Measurements from ENCODE around the gene SYNGR4.
A peak's percentile ranks its signal among the peaks of the same experiment; 100 is the strongest.

SYNGR4 gene

GRCh38 chr19:48394331-48395169 lies 30.4 kb downstream of the SYNGR4 start:
- TF ChIP-seq, protein P1, sequence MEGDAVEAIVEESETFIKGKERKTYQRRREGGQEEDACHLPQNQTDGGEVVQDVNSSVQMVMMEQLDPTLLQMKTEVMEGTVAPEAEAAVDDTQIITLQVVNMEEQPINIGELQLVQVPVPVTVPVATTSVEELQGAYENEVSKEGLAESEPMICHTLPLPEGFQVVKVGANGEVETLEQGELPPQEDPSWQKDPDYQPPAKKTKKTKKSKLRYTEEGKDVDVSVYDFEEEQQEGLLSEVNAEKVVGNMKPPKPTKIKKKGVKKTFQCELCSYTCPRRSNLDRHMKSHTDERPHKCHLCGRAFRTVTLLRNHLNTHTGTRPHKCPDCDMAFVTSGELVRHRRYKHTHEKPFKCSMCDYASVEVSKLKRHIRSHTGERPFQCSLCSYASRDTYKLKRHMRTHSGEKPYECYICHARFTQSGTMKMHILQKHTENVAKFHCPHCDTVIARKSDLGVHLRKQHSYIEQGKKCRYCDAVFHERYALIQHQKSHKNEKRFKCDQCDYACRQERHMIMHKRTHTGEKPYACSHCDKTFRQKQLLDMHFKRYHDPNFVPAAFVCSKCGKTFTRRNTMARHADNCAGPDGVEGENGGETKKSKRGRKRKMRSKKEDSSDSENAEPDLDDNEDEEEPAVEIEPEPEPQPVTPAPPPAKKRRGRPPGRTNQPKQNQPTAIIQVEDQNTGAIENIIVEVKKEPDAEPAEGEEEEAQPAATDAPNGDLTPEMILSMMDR (conservative IDR thresholded peaks at IDR 0.05; ENCODE audit: low read depth) = no peak
- ChIA-PET POLR2A (ENCODE audit: low non-redundant PET) (no interaction called here), CTCF (no interaction called here)
- no peak overlapping the region for H3K27ac ChIP-seq
- DNase-seq (ENCODE audit: low spot score) = no peak

- no peak overlapping the region for H3K27ac ChIP-seq
- ChIA-PET CTCF (no interaction called here), POLR2A (ENCODE audit: low non-redundant PET) (interaction anchor here (0.6 to 1.0 kb wide), 2 partner anchors 73 to 186 kb away, joined by 3 to 13 read pairs; a partner anchor contains a TSS)
- TF ChIP-seq, protein P1 (conservative IDR thresholded peaks at IDR 0.05; ENCODE audit: low read depth) = no peak
- DNase-seq (ENCODE audit: low spot score) = no peak
Measured at GRCh38 chr19:48395170-48395455, 30.9 kb downstream of the SYNGR4 start.

GRCh38 chr19:48395499-48395898 lies 31.3 kb downstream of the SYNGR4 start:
- POLR2A ChIA-PET (ENCODE audit: low non-redundant PET) = interaction anchor here (0.6 to 1.0 kb wide), 2 partner anchors 74 to 185 kb away, joined by 3 to 13 read pairs; a partner anchor contains a TSS
- no peak for DNase-seq (ENCODE audit: low spot score)
- TF ChIP-seq, protein P1 (conservative IDR thresholded peaks at IDR 0.05; ENCODE audit: low read depth) = no peak
- CTCF ChIA-PET = interaction anchor here (0.6 to 0.7 kb wide), 2 partner anchors 76 to 329 kb away, joined by 3 to 4 read pairs; no protein-coding TSS in a partner anchor
- H3K27ac ChIP-seq = no peak overlapping the region

DNA sequence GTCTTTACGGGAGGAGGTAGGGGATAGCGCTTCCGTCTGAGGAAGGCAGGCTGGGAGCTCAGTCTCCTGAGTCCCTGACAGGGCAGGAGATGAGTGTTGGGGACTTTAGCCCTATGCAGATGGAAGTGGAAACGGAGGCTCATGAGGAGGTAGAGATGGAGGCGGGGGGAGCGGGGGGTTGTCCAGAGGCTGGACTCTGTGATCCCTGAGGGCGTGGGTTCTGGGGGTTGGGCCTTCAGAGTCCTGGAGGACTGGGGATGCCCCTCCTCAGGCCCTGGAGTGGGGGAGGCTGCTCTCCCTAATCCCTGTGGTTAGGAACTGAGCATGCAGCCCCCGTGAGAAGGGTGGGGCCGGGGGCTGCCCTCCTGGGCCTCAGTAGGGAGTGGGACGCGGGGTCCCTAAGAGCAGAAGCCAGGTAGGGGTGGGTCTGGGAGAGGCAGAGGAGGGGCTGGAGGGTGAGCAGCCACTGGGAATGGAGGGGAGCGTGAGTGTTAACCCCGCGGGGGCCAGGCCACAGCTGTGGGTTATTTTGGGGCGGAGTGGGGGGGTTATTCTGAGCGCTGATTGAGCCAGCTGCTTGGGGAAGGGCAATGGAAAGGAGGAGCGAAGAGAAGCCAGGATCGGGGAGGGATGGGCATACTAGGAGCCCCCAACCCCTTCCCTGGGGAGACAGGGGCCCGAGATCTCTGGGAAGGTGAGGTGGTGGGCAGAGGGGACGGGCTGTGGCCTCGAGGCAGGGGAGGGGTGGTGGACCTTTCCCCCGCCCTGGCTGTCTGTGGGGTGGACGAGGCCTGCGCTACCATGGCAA lies 32.1 kb downstream of the SYNGR4 start:
- no peak for DNase-seq (ENCODE audit: low spot score)
- TF ChIP-seq, protein P1 (conservative IDR thresholded peaks at IDR 0.05; ENCODE audit: low read depth) = no peak
- CTCF ChIA-PET = interaction anchor here (0.6 to 0.7 kb wide), 2 partner anchors 76 to 329 kb away, joined by 3 to 4 read pairs; no protein-coding TSS in a partner anchor
- H3K27ac ChIP-seq = peak overlapping the region; percentile 88; the same call in 1 of the 2 replicates
- POLR2A ChIA-PET (ENCODE audit: low non-redundant PET) = interaction anchor here (0.6 to 1.0 kb wide), 2 partner anchors 74 to 185 kb away, joined by 3 to 13 read pairs; a partner anchor contains a TSS

DNA sequence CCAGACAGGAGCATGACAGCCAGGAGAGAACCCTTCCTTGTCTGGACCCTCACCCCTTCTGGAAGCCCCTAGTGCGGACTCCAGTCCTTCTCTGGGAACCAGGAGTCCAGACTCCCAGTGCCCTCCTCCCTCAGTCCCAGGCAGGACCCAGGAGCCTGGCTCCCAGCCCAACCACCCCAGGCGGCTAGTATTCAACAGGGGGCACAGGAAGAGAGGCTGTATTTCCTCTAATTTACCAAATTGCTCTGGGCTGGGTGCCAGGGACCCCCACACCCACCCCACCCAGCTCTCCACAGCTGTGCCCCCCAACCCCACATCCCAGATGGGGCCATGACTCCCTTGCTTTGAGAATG lies 32.6 kb downstream of the SYNGR4 start:
- ChIA-PET POLR2A (ENCODE audit: low non-redundant PET) (no interaction called here), CTCF (no interaction called here)
- peak overlapping the region; percentile 88 for H3K27ac ChIP-seq
- DNase-seq (ENCODE audit: low spot score) = no peak
- TF ChIP-seq, protein P1 (conservative IDR thresholded peaks at IDR 0.05; ENCODE audit: low read depth) = no peak

- no peak for DNase-seq (ENCODE audit: low spot score)
- peak overlapping the region; percentile 88 for H3K27ac ChIP-seq
- POLR2A ChIA-PET (ENCODE audit: low non-redundant PET) = no interaction called here
- TF ChIP-seq, protein P1 (conservative IDR thresholded peaks at IDR 0.05; ENCODE audit: low read depth) = no peak
- CTCF ChIA-PET = no interaction called here
Measured at GRCh38 chr19:48397263-48398101, 33.3 kb downstream of the SYNGR4 start.
